ENCODE results near the gene IL2RA. TPM values are rescaled to one million over a fixed set of nuclear protein-coding genes. Genes with fewer than 3 reads are reported as not detected.

IL2RA gene
- total RNA-seq, 1 donor: not detected

DNA sequence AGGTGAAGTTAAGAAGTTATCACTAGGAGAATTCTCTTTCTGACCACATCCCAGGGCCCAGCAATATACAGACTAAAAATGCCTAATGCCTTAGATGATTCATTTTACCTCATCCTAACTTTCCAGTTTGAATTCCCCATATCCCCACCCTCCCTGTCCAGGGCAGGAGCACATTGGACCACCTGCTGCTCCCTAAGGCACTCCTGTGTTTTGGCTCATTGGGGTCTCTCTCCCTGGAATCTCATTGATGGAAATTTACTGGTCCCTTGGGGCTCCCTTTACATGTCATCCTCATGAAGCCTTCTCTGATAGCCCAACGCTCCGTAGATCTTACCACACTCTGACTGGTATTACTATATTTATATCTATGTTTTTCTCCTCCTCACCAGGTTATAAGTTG, 2.7 kb downstream of the IL2RA start:
- Histone ChIP-seq H3K79me2 (ENCODE audit: insufficient read depth, low read length) (no peaks in the 10 kb centered on the region), H3K4me2 (ENCODE audit: insufficient read depth, low read length) (no peak overlapping the region), H3K9me3 (ENCODE audit: low read depth, low read length) (no peaks in the 10 kb centered on the region), H3K4me3 (ENCODE audit: insufficient read depth, low read length) (no peak overlapping the region), H3K27ac (ENCODE audit: low read depth, low read length) (no peak overlapping the region), H3K4me1 (ENCODE audit: insufficient read depth, low read length) (no peaks in the 10 kb centered on the region), H4K20me1 (ENCODE audit: insufficient read depth, low read length) (no peaks in the 10 kb centered on the region), H3K27me3 (ENCODE audit: insufficient read depth, low read length) (peaks cover 18% of the 10 kb centered on the region), H3K36me3 (ENCODE audit: insufficient read depth, low read length) (no peaks in the 10 kb centered on the region), H2AFZ (ENCODE audit: low read length) (no peak overlapping the region)
- TF ChIP-seq, protein P1, sequence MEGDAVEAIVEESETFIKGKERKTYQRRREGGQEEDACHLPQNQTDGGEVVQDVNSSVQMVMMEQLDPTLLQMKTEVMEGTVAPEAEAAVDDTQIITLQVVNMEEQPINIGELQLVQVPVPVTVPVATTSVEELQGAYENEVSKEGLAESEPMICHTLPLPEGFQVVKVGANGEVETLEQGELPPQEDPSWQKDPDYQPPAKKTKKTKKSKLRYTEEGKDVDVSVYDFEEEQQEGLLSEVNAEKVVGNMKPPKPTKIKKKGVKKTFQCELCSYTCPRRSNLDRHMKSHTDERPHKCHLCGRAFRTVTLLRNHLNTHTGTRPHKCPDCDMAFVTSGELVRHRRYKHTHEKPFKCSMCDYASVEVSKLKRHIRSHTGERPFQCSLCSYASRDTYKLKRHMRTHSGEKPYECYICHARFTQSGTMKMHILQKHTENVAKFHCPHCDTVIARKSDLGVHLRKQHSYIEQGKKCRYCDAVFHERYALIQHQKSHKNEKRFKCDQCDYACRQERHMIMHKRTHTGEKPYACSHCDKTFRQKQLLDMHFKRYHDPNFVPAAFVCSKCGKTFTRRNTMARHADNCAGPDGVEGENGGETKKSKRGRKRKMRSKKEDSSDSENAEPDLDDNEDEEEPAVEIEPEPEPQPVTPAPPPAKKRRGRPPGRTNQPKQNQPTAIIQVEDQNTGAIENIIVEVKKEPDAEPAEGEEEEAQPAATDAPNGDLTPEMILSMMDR (IDR thresholded peaks at IDR 0.05; ENCODE audit: extremely low read depth, low read depth, low read length): no peak
- no peak for DNase-seq (ENCODE audit: insufficient read length, low spot score, missing footprints)

DNA sequence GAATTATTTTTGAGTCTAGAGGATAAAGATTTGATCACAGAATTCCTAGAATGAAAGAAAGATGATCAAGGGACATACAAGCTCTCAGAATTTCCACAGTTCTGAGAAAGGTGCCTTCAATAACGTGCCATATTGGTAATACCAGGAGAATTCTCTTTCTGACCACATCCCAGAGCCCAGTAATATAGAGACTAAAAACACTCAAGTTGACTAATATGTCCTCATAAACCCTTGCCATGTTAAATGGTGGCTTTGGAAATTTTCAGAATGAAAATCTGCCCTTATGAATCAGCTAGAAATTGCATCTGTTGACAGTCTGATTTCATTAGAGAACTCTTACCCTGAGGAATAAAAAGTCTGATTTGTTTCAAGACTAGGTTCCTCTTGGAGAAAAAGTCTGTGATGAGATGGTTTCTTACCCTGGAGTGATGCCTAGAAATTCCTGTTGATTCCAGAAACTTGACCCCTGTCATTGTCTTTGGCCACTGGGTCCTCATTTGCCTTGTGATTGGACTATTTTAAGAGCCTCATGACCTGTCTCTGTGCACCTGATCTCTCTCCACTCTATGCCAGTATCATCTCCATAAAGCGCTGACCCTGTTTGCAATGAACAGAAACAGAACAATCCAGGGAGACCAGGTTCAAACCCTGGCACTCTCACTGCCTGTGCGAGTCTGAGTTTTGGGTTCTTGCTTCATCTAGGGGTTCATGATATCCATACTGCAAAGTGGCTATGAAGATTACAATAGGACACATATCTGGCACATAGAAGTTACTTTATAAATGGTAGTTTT, 3.3 kb downstream of the IL2RA start:
- no peaks in the 10 kb centered on the region for H3K36me3 ChIP-seq (ENCODE audit: insufficient read depth, low read length)
- H3K79me2 ChIP-seq (ENCODE audit: insufficient read depth, low read length): no peaks in the 10 kb centered on the region
- H4K20me1 ChIP-seq (ENCODE audit: insufficient read depth, low read length): no peaks in the 10 kb centered on the region
- H3K27ac ChIP-seq (ENCODE audit: low read depth, low read length): no peak overlapping the region
- no peaks in the 10 kb centered on the region for H3K9me3 ChIP-seq (ENCODE audit: low read depth, low read length)
- TF ChIP-seq, protein P1 (IDR thresholded peaks at IDR 0.05; ENCODE audit: extremely low read depth, low read depth, low read length): no peak
- H2AFZ ChIP-seq (ENCODE audit: low read length): no peak overlapping the region
- H3K4me3 ChIP-seq (ENCODE audit: insufficient read depth, low read length): no peak overlapping the region
- H3K4me2 ChIP-seq (ENCODE audit: insufficient read depth, low read length): no peak overlapping the region
- H3K27me3 ChIP-seq (ENCODE audit: insufficient read depth, low read length): peaks cover 18% of the 10 kb centered on the region
- no peaks in the 10 kb centered on the region for H3K4me1 ChIP-seq (ENCODE audit: insufficient read depth, low read length)
- no peak for DNase-seq (ENCODE audit: insufficient read length, low spot score, missing footprints)

DNA sequence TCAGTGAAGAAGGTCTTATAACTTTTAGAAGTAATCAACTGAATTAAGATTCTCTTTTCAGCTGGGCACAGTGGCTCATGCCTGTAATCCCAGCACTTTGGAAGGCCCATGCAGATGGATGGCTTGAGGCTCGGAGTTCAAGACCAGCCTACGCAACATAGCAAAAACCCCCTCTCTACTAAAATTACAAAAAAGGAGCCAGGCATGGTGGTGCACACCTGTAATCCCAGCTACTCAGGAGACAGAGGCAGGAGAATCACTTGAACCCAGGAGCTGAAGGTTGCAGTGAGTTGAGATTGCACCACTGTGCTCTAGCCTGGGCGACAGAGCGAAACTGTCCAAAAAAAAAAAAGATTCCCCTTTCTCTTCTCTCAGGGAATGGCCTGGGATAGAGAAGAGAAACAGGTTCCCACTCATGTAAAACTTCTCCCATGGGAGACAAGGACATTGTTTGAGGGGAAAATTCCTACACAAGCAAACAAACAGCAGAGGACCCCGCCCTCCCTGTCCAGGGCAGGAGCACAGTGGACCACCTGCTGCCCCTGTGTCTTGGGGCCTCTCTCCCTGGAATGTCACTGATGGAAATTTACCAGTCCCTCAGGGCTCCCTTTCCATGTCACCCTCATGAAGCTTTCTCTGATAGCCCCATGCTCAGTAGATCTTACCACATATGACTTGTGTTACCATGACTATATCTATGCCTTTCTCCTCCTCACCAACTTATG, 5.6 kb downstream of the IL2RA start:
- Histone ChIP-seq H3K27me3 (ENCODE audit: insufficient read depth, low read length) (peaks cover 15% of the 10 kb centered on the region), H3K79me2 (ENCODE audit: insufficient read depth, low read length) (no peaks in the 10 kb centered on the region), H3K9me3 (ENCODE audit: low read depth, low read length) (no peaks in the 10 kb centered on the region), H4K20me1 (ENCODE audit: insufficient read depth, low read length) (no peaks in the 10 kb centered on the region), H3K36me3 (ENCODE audit: insufficient read depth, low read length) (no peaks in the 10 kb centered on the region), H3K4me2 (ENCODE audit: insufficient read depth, low read length) (no peak overlapping the region), H3K4me1 (ENCODE audit: insufficient read depth, low read length) (no peaks in the 10 kb centered on the region), H3K27ac (ENCODE audit: low read depth, low read length) (no peak overlapping the region), H2AFZ (ENCODE audit: low read length) (no peak overlapping the region), H3K4me3 (ENCODE audit: insufficient read depth, low read length) (no peak overlapping the region)
- TF ChIP-seq, protein P1 (IDR thresholded peaks at IDR 0.05; ENCODE audit: extremely low read depth, low read depth, low read length): no peak
- no peak for DNase-seq (ENCODE audit: insufficient read length, low spot score, missing footprints)

DNA sequence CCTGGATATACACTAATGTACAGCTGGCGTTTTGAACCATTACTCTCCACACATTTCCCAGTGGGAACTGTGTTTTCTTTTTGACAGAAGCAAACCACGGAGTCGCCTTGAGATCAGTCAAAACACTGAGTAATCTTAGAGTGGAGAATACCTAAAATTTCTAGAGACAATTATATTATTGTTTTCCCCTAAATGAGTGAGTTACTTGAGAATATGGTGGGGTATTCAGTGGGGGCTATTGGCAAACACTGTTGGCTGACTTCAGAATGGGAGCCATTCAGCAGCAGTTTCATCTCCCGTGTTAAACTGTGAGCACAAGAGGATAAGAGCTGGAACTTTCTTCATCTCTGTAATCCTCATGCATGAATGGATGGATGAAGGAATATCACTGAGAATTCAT, 6.2 kb downstream of the IL2RA start:
- Histone ChIP-seq H3K36me3 (ENCODE audit: insufficient read depth, low read length) (no peaks in the 10 kb centered on the region), H3K27me3 (ENCODE audit: insufficient read depth, low read length) (peaks cover 14% of the 10 kb centered on the region), H3K4me1 (ENCODE audit: insufficient read depth, low read length) (no peaks in the 10 kb centered on the region), H3K9me3 (ENCODE audit: low read depth, low read length) (no peaks in the 10 kb centered on the region), H3K4me2 (ENCODE audit: insufficient read depth, low read length) (no peak overlapping the region), H3K27ac (ENCODE audit: low read depth, low read length) (no peak overlapping the region), H3K79me2 (ENCODE audit: insufficient read depth, low read length) (no peaks in the 10 kb centered on the region), H4K20me1 (ENCODE audit: insufficient read depth, low read length) (no peaks in the 10 kb centered on the region), H3K4me3 (ENCODE audit: insufficient read depth, low read length) (no peak overlapping the region), H2AFZ (ENCODE audit: low read length) (no peak overlapping the region)
- no peak for DNase-seq (ENCODE audit: insufficient read length, low spot score, missing footprints)
- TF ChIP-seq, protein P1 (IDR thresholded peaks at IDR 0.05; ENCODE audit: extremely low read depth, low read depth, low read length): no peak
